Measurements from ENCODE around the gene ING3.

Gene ING3

DNA sequence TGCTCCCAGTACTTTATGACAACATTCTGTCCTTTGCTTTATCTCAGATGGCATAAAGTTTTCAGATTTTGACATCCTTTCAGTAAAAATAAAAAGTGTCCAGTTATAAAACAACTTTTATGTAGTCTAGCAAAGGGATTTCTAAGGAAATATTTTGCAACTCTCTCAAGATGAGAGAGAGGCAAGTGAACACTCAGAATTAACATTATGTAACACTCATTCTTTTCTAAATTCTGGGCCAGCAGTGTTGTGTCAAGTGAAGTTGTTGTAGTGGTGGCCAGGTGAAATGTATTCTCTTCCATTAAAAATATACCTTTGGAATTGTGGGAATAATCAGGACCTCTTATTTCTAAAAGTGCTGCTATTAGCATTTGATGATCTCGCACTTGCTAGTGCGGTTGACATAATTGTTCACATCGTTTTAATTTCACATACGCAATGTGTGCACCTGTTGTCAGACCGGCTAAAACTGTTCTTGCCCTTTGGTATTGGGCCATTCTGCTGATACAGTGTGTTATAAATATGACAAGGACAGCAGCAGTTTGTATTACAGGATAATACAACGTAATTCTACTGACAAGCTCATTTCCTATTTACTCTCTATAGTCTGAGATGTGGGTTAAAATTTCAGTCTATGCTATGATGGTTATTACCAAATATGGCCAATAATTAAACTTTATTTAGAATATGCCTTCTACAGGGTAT is 61.7 kb downstream of the ING3 start:
- Histone ChIP-seq H3K9me3 (ENCODE audit: control insufficient read depth in 1 of 2, low read length in 2 of 2) (no peaks in the 10 kb centered on the region), H3K36me3 (ENCODE audit: control insufficient read depth in 1 of 2, insufficient read depth in 2 of 2, low read length in 2 of 2) (no peaks in the 10 kb centered on the region), H3K27me3 (ENCODE audit: control insufficient read depth in 1 of 2, insufficient read depth in 2 of 2, low read length in 2 of 2) (no peaks in the 10 kb centered on the region), H3K4me3 (ENCODE audit: low read depth in 1 of 2, low read length in 2 of 2) (no peak overlapping the region), H3K27ac (ENCODE audit: low read depth, low read length) (no peak overlapping the region), H3K4me1 (ENCODE audit: control insufficient read depth in 1 of 2, insufficient read depth in 2 of 2, low read length in 2 of 2) (no peaks in the 10 kb centered on the region), H3K9ac (ENCODE audit: low read depth in 1 of 2, low read length in 2 of 2) (no peak overlapping the region)

DNA sequence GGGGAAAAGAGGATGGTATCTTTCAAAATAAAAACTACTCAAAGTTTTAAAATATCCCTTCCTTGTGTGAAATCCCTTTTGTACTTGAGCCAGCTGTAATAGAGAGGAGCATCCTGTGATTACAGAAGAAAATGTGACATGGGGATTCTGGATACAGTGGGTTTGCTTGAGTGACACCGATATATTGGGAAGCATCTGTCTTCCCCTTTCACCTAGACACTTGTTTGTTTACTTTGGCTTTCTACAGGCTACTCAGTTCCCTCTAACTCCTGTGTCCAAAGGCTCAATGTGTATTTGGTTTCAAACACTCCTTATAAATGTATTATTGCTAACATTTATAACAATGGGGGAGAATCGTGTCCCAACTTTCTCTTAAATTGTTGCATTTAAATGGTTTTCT is 62.3 kb downstream of the ING3 start:
- Histone ChIP-seq H3K36me3 (ENCODE audit: control insufficient read depth in 1 of 2, insufficient read depth in 2 of 2, low read length in 2 of 2) (no peaks in the 10 kb centered on the region), H3K4me1 (ENCODE audit: control insufficient read depth in 1 of 2, insufficient read depth in 2 of 2, low read length in 2 of 2) (no peaks in the 10 kb centered on the region), H3K27me3 (ENCODE audit: control insufficient read depth in 1 of 2, insufficient read depth in 2 of 2, low read length in 2 of 2) (no peaks in the 10 kb centered on the region), H3K27ac (ENCODE audit: low read depth, low read length) (no peak overlapping the region), H3K4me3 (ENCODE audit: low read depth in 1 of 2, low read length in 2 of 2) (no peak overlapping the region), H3K9me3 (ENCODE audit: control insufficient read depth in 1 of 2, low read length in 2 of 2) (no peaks in the 10 kb centered on the region), H3K9ac (ENCODE audit: low read depth in 1 of 2, low read length in 2 of 2) (no peak overlapping the region)

DNA sequence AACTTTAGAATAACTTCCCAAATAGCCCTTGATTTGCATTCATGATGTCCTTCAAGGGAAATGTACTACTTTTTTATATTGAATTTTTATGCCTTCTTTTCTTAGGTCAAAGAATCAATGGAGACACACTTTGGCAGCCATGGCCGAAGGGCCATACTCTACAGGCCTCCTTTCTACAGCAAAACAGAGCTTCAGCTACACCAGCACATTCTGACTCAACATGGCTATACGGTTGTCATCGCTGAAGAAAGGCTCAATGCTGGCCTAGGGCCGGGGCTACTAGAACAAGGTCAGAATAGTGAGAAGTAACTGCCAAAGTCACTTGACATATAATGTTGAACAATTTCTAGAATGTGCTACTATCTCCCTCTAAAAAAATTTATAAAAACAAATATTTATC is 65.0 kb downstream of the ING3 start:
- H3K9me3 ChIP-seq (ENCODE audit: control insufficient read depth in 1 of 2, low read length in 2 of 2): no peaks in the 10 kb centered on the region
- no peaks in the 10 kb centered on the region for H3K36me3 ChIP-seq (ENCODE audit: control insufficient read depth in 1 of 2, insufficient read depth in 2 of 2, low read length in 2 of 2)
- H3K27me3 ChIP-seq (ENCODE audit: control insufficient read depth in 1 of 2, insufficient read depth in 2 of 2, low read length in 2 of 2): no peaks in the 10 kb centered on the region
- H3K4me3 ChIP-seq (ENCODE audit: low read depth in 1 of 2, low read length in 2 of 2): no peak overlapping the region
- H3K9ac ChIP-seq (ENCODE audit: low read depth in 1 of 2, low read length in 2 of 2): no peak overlapping the region
- H3K4me1 ChIP-seq (ENCODE audit: control insufficient read depth in 1 of 2, insufficient read depth in 2 of 2, low read length in 2 of 2): no peaks in the 10 kb centered on the region
- H3K27ac ChIP-seq (ENCODE audit: low read depth, low read length): no peak overlapping the region

DNA sequence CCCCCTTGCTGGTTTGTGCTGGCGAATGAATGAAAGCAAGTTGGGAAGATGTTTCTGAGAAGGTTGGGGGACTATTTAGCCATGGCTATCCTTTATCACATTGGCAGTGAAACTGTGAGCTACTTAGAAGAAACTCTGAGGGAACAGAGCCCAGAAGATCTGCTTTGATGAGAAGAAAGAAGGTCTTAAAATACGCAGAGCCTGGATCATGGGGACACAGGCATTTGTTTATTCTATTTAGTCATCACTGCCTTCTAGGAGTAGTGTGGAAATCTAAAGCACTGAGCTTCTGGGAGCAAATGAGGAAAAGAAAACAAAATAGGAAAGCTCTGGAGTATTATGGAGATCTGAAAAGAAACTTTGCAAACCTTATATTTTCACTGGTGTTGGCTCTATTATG is 66.4 kb downstream of the ING3 start:
- Histone ChIP-seq H3K9ac (ENCODE audit: low read depth in 1 of 2, low read length in 2 of 2) (no peak overlapping the region), H3K4me1 (ENCODE audit: control insufficient read depth in 1 of 2, insufficient read depth in 2 of 2, low read length in 2 of 2) (no peaks in the 10 kb centered on the region), H3K9me3 (ENCODE audit: control insufficient read depth in 1 of 2, low read length in 2 of 2) (no peaks in the 10 kb centered on the region), H3K27ac (ENCODE audit: low read depth, low read length) (no peak overlapping the region), H3K4me3 (ENCODE audit: low read depth in 1 of 2, low read length in 2 of 2) (no peak overlapping the region), H3K27me3 (ENCODE audit: control insufficient read depth in 1 of 2, insufficient read depth in 2 of 2, low read length in 2 of 2) (no peaks in the 10 kb centered on the region), H3K36me3 (ENCODE audit: control insufficient read depth in 1 of 2, insufficient read depth in 2 of 2, low read length in 2 of 2) (no peaks in the 10 kb centered on the region)

GRCh38 chr7:121017586-121017985 is 67.0 kb downstream of the ING3 start:
- Histone ChIP-seq H3K4me3 (ENCODE audit: low read depth in 1 of 2, low read length in 2 of 2) (no peak overlapping the region), H3K9ac (ENCODE audit: low read depth in 1 of 2, low read length in 2 of 2) (no peak overlapping the region), H3K27ac (ENCODE audit: low read depth, low read length) (no peak overlapping the region), H3K9me3 (ENCODE audit: control insufficient read depth in 1 of 2, low read length in 2 of 2) (no peaks in the 10 kb centered on the region), H3K4me1 (ENCODE audit: control insufficient read depth in 1 of 2, insufficient read depth in 2 of 2, low read length in 2 of 2) (no peaks in the 10 kb centered on the region), H3K36me3 (ENCODE audit: control insufficient read depth in 1 of 2, insufficient read depth in 2 of 2, low read length in 2 of 2) (no peaks in the 10 kb centered on the region), H3K27me3 (ENCODE audit: control insufficient read depth in 1 of 2, insufficient read depth in 2 of 2, low read length in 2 of 2) (no peaks in the 10 kb centered on the region)

GRCh38 chr7:121019018-121019417 is 68.4 kb downstream of the ING3 start:
- H3K27me3 ChIP-seq (ENCODE audit: control insufficient read depth in 1 of 2, insufficient read depth in 2 of 2, low read length in 2 of 2): no peaks in the 10 kb centered on the region
- H3K4me1 ChIP-seq (ENCODE audit: control insufficient read depth in 1 of 2, insufficient read depth in 2 of 2, low read length in 2 of 2): peaks cover 3 to 11% of the 10 kb centered on the region in 2 donors
- H3K4me3 ChIP-seq (ENCODE audit: low read depth in 1 of 2, low read length in 2 of 2): no peak overlapping the region
- no peaks in the 10 kb centered on the region for H3K9me3 ChIP-seq (ENCODE audit: control insufficient read depth in 1 of 2, low read length in 2 of 2)
- no peak overlapping the region for H3K27ac ChIP-seq (ENCODE audit: low read depth, low read length)
- no peaks in the 10 kb centered on the region for H3K36me3 ChIP-seq (ENCODE audit: control insufficient read depth in 1 of 2, insufficient read depth in 2 of 2, low read length in 2 of 2)
- no peak overlapping the region for H3K9ac ChIP-seq (ENCODE audit: low read depth in 1 of 2, low read length in 2 of 2)

DNA sequence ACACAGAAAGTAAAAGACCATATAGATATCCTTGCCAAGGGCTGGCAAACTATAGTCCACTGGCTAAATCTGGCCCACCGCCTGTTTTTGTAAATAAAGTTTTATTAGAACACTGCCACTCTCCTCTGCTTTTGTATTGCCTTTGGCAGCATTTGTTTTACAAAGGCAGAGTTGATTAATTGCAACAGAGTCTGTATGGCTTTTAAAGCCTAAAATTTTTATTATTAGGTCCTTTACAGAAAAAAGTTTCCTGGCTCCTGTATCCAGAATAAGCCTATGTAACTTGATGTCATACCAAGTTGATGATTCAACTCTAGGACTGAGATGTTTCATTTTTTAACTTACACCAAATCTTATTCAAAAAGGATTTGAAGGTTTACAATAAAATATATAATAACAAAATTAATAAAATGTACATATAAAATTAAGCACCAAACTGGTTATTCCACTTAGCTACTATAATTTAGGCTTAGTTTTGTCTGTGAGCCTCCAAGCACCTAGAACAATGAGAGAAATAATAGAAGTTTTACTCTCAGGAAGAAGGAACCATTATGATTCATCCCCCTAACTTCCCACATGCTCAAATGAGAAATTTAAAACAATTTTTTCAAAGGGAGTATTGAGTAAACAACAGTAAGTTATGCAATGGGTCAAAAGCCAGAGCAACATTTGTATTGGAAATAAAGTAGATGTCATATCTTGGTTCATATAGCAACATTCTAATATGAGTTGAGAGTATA is 69.8 kb downstream of the ING3 start:
- H3K9ac ChIP-seq (ENCODE audit: low read depth in 1 of 2, low read length in 2 of 2): no peak overlapping the region
- H3K36me3 ChIP-seq (ENCODE audit: control insufficient read depth in 1 of 2, insufficient read depth in 2 of 2, low read length in 2 of 2): no peaks in the 10 kb centered on the region
- H3K4me3 ChIP-seq (ENCODE audit: low read depth in 1 of 2, low read length in 2 of 2): no peak overlapping the region
- H3K4me1 ChIP-seq (ENCODE audit: control insufficient read depth in 1 of 2, insufficient read depth in 2 of 2, low read length in 2 of 2): peaks cover 3 to 11% of the 10 kb centered on the region in 2 donors
- no peaks in the 10 kb centered on the region for H3K27me3 ChIP-seq (ENCODE audit: control insufficient read depth in 1 of 2, insufficient read depth in 2 of 2, low read length in 2 of 2)
- no peaks in the 10 kb centered on the region for H3K9me3 ChIP-seq (ENCODE audit: control insufficient read depth in 1 of 2, low read length in 2 of 2)
- H3K27ac ChIP-seq (ENCODE audit: low read depth, low read length): no peak overlapping the region

DNA sequence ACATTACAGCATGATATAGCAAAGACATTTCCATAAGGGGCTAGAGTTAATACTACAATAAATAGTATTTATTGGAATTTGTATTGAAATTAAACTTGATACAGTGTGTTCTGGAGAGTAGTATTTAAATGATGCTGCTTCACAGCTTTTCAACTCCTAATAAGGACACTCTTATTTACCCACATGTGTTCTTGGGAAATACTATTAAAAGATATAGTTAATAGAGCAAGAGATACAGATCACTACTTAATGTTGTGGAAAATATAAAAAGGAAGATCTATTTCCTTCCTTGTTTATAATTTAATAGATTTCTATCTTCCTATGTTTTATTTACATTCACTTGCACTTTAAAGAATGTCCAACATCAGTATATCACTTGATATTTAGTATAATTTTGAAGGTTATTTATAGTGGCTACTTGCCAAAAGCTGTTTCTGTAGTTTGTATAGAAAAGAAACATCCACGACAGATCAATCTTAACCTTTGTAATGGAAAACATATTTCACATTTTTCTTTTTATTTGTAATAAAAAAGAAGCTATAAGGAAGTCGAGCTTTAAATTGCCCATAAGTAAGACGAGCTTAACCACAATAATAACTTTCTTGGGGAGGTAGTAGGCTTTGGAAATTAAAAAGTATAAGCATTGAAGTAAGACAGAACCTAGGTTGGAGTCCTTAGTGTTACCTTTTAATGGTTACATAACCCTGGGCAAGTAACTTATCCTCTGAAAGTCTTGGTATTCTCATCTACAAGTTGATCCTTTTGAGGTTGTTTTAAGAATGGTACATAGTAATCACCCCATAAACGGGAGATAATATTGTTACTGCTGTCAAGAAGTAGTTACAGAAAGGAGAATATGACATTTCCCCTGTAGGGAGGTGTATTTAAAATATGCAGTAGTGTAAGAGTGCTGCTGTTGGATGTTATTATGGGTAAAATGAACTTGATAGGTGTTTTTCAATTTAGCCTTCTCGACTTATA is 70.7 kb downstream of the ING3 start:
- peaks cover 3 to 11% of the 10 kb centered on the region in 2 donors for H3K4me1 ChIP-seq (ENCODE audit: control insufficient read depth in 1 of 2, insufficient read depth in 2 of 2, low read length in 2 of 2)
- H3K27ac ChIP-seq (ENCODE audit: low read depth, low read length): no peak overlapping the region

GRCh38 chr7:121023194-121023593 is 72.6 kb downstream of the ING3 start:
- H3K9me3 ChIP-seq (ENCODE audit: control insufficient read depth in 1 of 2, low read length in 2 of 2): no peaks in the 10 kb centered on the region
- peaks cover 3 to 11% of the 10 kb centered on the region in 2 donors for H3K4me1 ChIP-seq (ENCODE audit: control insufficient read depth in 1 of 2, insufficient read depth in 2 of 2, low read length in 2 of 2)
- no peaks in the 10 kb centered on the region for H3K36me3 ChIP-seq (ENCODE audit: control insufficient read depth in 1 of 2, insufficient read depth in 2 of 2, low read length in 2 of 2)
- H3K4me3 ChIP-seq (ENCODE audit: low read depth in 1 of 2, low read length in 2 of 2): no peak overlapping the region
- H3K27ac ChIP-seq (ENCODE audit: low read depth, low read length): no peak overlapping the region
- no peak overlapping the region for H3K9ac ChIP-seq (ENCODE audit: low read depth in 1 of 2, low read length in 2 of 2)
- H3K27me3 ChIP-seq (ENCODE audit: control insufficient read depth in 1 of 2, insufficient read depth in 2 of 2, low read length in 2 of 2): no peaks in the 10 kb centered on the region

More for the DNA sequence above, 70.7 kb downstream of the ING3 start:
- Histone ChIP-seq H3K36me3 (ENCODE audit: control insufficient read depth in 1 of 2, insufficient read depth in 2 of 2, low read length in 2 of 2) (no peaks in the 10 kb centered on the region), H3K9me3 (ENCODE audit: control insufficient read depth in 1 of 2, low read length in 2 of 2) (no peaks in the 10 kb centered on the region), H3K9ac (ENCODE audit: low read depth in 1 of 2, low read length in 2 of 2) (no peak overlapping the region), H3K4me3 (ENCODE audit: low read depth in 1 of 2, low read length in 2 of 2) (no peak overlapping the region), H3K27me3 (ENCODE audit: control insufficient read depth in 1 of 2, insufficient read depth in 2 of 2, low read length in 2 of 2) (no peaks in the 10 kb centered on the region)

Data from duodenal mucosa (tissue), 2 donors.